ENCODE measurements around the gene ICAM3. TPM values are rescaled to one million over a fixed set of nuclear protein-coding genes. Genes with fewer than 3 reads are reported as not detected.
A peak's percentile ranks its signal among the peaks of the same experiment; 100 is the strongest.

ICAM3 gene
- total and polyA plus RNA-seq, 4 experiments from 2014 or later, result 191 to 287 (median 217) TPM

GRCh38 chr19:10309423-10309822 lies 30.0 kb downstream of the ICAM3 start, which contains the start of gene ZGLP1:
TSS of gene ZGLP1 (minus strand) at chr19:10309815.
- CTCF ChIA-PET (ENCODE audit: partially characterized antibody), result interaction anchor here (0.6 to 1.2 kb wide), 2 partner anchors 12 to 21 kb away, joined by 3 read pairs; no protein-coding TSS in a partner anchor

GRCh38 chr19:10306327-10306726 lies 33.1 kb downstream of the ICAM3 start:
- no peaks in the 10 kb centered on the region for H3K36me3 ChIP-seq (ENCODE audit: insufficient read depth, low read length)
- intact Hi-C loops (cut with micrococcal nuclease), result no loop called here
- H3K4me3 Mint-ChIP-seq, result no peak overlapping the region
- peaks cover 0 to 4% of the 10 kb centered on the region in 2 donors for H3K36me3 Mint-ChIP-seq
- H3K27me3 ChIP-seq (ENCODE audit: insufficient read depth, low read length), result no peaks in the 10 kb centered on the region
- DNase-seq, result no peak
- no peak overlapping the region for H3K27ac Mint-ChIP-seq
- no peak overlapping the region for H3K4me3 ChIP-seq (ENCODE audit: low read length in 2 of 2)
- no peaks in the 10 kb centered on the region for H3K9me3 ChIP-seq (ENCODE audit: control insufficient read depth in 1 of 2, low read length in 2 of 2)
- POLR2A ChIA-PET (ENCODE audit: partially characterized antibody), result interaction anchor here (1.6 kb wide), 1 partner anchor 13 kb away, joined by 3 read pairs; no protein-coding TSS in a partner anchor
- CTCF ChIA-PET (ENCODE audit: partially characterized antibody), result interaction anchor here (1.0 to 1.3 kb wide), 3 partner anchors 8 to 79 kb away, joined by 3 read pairs; no protein-coding TSS in a partner anchor
- H3K27me3 Mint-ChIP-seq, result no peaks in the 10 kb centered on the region
- H3K9me3 Mint-ChIP-seq, result no peaks in the 10 kb centered on the region
- H3K4me1 Mint-ChIP-seq, result no peaks in the 10 kb centered on the region
- no peak overlapping the region for H3K27ac ChIP-seq (ENCODE audit: low read depth, low read length)
- no peaks in the 10 kb centered on the region for H3K4me1 ChIP-seq (ENCODE audit: insufficient read depth, low read length)

More at GRCh38 chr19:10309423-10309822, 30.0 kb downstream of the ICAM3 start, which contains the start of gene ZGLP1:
- Histone ChIP-seq H3K9me3 (ENCODE audit: control insufficient read depth in 1 of 2, low read length in 2 of 2) (no peaks in the 10 kb centered on the region), H3K27me3 (ENCODE audit: insufficient read depth, low read length) (no peaks in the 10 kb centered on the region), H3K27ac (ENCODE audit: low read depth, low read length) (no peak within 1 kb of the TSS), H3K4me3 (ENCODE audit: low read length in 2 of 2) (no peak within 1 kb of the TSS), H3K4me1 (ENCODE audit: insufficient read depth, low read length) (peaks cover 1% of the 10 kb centered on the region), H3K36me3 (ENCODE audit: insufficient read depth, low read length) (no peaks in the 10 kb centered on the region)
- H3K36me3 Mint-ChIP-seq, result peaks cover 4 to 8% of the 10 kb centered on the region in 2 donors
- POLR2A ChIA-PET (ENCODE audit: partially characterized antibody), result interaction anchor here (1.8 kb wide), 1 partner anchor 71 kb away, joined by 5 read pairs; the partner anchor contains the start of gene TYK2
- H3K27ac Mint-ChIP-seq, result no peak within 1 kb of the TSS
- no peak within 1 kb of the TSS for H3K4me3 Mint-ChIP-seq
- no peaks in the 10 kb centered on the region for H3K27me3 Mint-ChIP-seq
- H3K4me1 Mint-ChIP-seq, result peaks cover 0 to 3% (median 1%) of the 10 kb centered on the region in 4 donors
- H3K9me3 Mint-ChIP-seq, result no peaks in the 10 kb centered on the region
- no peak for DNase-seq
- intact Hi-C loops (cut with micrococcal nuclease), result no loop called here

- Histone ChIP-seq H3K9me3 (ENCODE audit: control insufficient read depth in 1 of 2, low read length in 2 of 2) (no peaks in the 10 kb centered on the region), H3K27me3 (ENCODE audit: insufficient read depth, low read length) (no peaks in the 10 kb centered on the region), H3K4me3 (ENCODE audit: low read length in 2 of 2) (no peak overlapping the region), H3K27ac (ENCODE audit: low read depth, low read length) (no peak overlapping the region), H3K36me3 (ENCODE audit: insufficient read depth, low read length) (no peaks in the 10 kb centered on the region), H3K4me1 (ENCODE audit: insufficient read depth, low read length) (no peaks in the 10 kb centered on the region)
- no peak overlapping the region for H3K4me3 Mint-ChIP-seq
- no peak for DNase-seq
- ChIA-PET POLR2A (ENCODE audit: partially characterized antibody) (no interaction called here), CTCF (ENCODE audit: partially characterized antibody) (interaction anchor here (1.3 kb wide), 1 partner anchor 80 kb away, joined by 3 read pairs; no protein-coding TSS in a partner anchor)
- peaks cover 0 to 4% of the 10 kb centered on the region in 2 donors for H3K36me3 Mint-ChIP-seq
- no peaks in the 10 kb centered on the region for H3K27me3 Mint-ChIP-seq
- no peak overlapping the region for H3K27ac Mint-ChIP-seq
- no peaks in the 10 kb centered on the region for H3K9me3 Mint-ChIP-seq
- intact Hi-C loops (cut with micrococcal nuclease), result no loop called here
- no peaks in the 10 kb centered on the region for H3K4me1 Mint-ChIP-seq
Observed at GRCh38 chr19:10305139-10305806, 34.2 kb downstream of the ICAM3 start.

- Histone ChIP-seq H3K9me3 (ENCODE audit: control insufficient read depth in 1 of 2, low read length in 2 of 2) (no peaks in the 10 kb centered on the region), H3K4me3 (ENCODE audit: low read length in 2 of 2) (no peak overlapping the region), H3K36me3 (ENCODE audit: insufficient read depth, low read length) (no peaks in the 10 kb centered on the region), H3K27ac (ENCODE audit: low read depth, low read length) (no peak overlapping the region), H3K27me3 (ENCODE audit: insufficient read depth, low read length) (peaks cover under 1% of the 10 kb centered on the region), H3K4me1 (ENCODE audit: insufficient read depth, low read length) (peaks cover 14% of the 10 kb centered on the region)
- no peaks in the 10 kb centered on the region for H3K36me3 Mint-ChIP-seq
- peaks cover 5 to 12% (median 9%) of the 10 kb centered on the region in 4 donors for H3K4me1 Mint-ChIP-seq
- CTCF ChIA-PET (ENCODE audit: partially characterized antibody), result interaction anchor here (0.7 to 1.4 kb wide), 2 partner anchors 29 to 89 kb away, joined by 4 to 5 read pairs; partner anchors contain the start of gene ICAM1
- H3K27ac Mint-ChIP-seq, result no peak overlapping the region
- intact Hi-C loops (cut with micrococcal nuclease), result no loop called here
- H3K27me3 Mint-ChIP-seq, result peaks cover 6 to 7% of the 10 kb centered on the region in 2 donors
- peaks cover 0 to 3% (median 0%) of the 10 kb centered on the region in 8 donors for H3K9me3 Mint-ChIP-seq
- no peak for DNase-seq
- POLR2A ChIA-PET (ENCODE audit: partially characterized antibody), result interaction anchor here (0.9 to 2.2 kb wide), 2 partner anchors 10 to 15 kb away, joined by 3 to 5 read pairs; partner anchors contain the start of gene ICAM5
- H3K4me3 Mint-ChIP-seq, result peak overlapping the region in 2 of 8 donors; percentile 5 to 57
Observed at GRCh38 chr19:10299545-10300458, 39.6 kb downstream of the ICAM3 start.

GRCh38 chr19:10295847-10296591 lies 43.4 kb downstream of the ICAM3 start:
- no peaks in the 10 kb centered on the region for H3K36me3 ChIP-seq (ENCODE audit: insufficient read depth, low read length)
- peaks cover 46% of the 10 kb centered on the region for H3K4me1 ChIP-seq (ENCODE audit: insufficient read depth, low read length)
- Mint-ChIP-seq H3K4me3 (peak overlapping the region; percentile 84 to 89 (median 86)), H3K36me3 (no peaks in the 10 kb centered on the region), H3K27me3 (peaks cover 26 to 28% of the 10 kb centered on the region in 2 donors), H3K9me3 (peaks cover 0 to 11% (median 0%) of the 10 kb centered on the region in 8 donors), H3K27ac (peak overlapping the region in 6 of 7 donors; percentile 60 to 81 (median 80)), H3K4me1 (peaks cover 19 to 43% (median 32%) of the 10 kb centered on the region in 4 donors)
- no peaks in the 10 kb centered on the region for H3K9me3 ChIP-seq (ENCODE audit: control insufficient read depth in 1 of 2, low read length in 2 of 2)
- no peak for DNase-seq
- peaks cover 38% of the 10 kb centered on the region for H3K27me3 ChIP-seq (ENCODE audit: insufficient read depth, low read length)
- POLR2A ChIA-PET (ENCODE audit: partially characterized antibody), result interaction anchor here (0.6 to 2.2 kb wide), 5 partner anchors 9 to 84 kb away, joined by 3 to 10 read pairs (median 6); partner anchors contain the start of genes ICAM1, ICAM4, RAVER1 and TYK2
- CTCF ChIA-PET (ENCODE audit: partially characterized antibody), result interaction anchor here (0.8 to 1.6 kb wide), 3 partner anchors 11 to 93 kb away, joined by 3 to 6 read pairs (median 3); partner anchors contain the start of gene ICAM1
- intact Hi-C loops (cut with micrococcal nuclease), result loop anchor here (1.0 kb wide), 1 partner anchor 27 kb away; no protein-coding TSS in a partner anchor
- H3K27ac ChIP-seq (ENCODE audit: low read depth, low read length), result no peak overlapping the region
- H3K4me3 ChIP-seq (ENCODE audit: low read length in 2 of 2), result peak overlapping the region in 1 of 2 donors; percentile 55

GRCh38 chr19:10295305-10295846 lies 44.0 kb downstream of the ICAM3 start:
- CTCF ChIA-PET (ENCODE audit: partially characterized antibody), result interaction anchor here (0.8 to 1.6 kb wide), 2 partner anchors 25 to 93 kb away, joined by 3 to 6 read pairs; partner anchors contain the start of gene ICAM1
- H3K27me3 ChIP-seq (ENCODE audit: insufficient read depth, low read length), result peaks cover 44% of the 10 kb centered on the region
- Mint-ChIP-seq H3K9me3 (peaks cover 0 to 11% (median 0%) of the 10 kb centered on the region in 8 donors), H3K4me3 (peak overlapping the region; percentile 84 to 89 (median 86)), H3K36me3 (no peaks in the 10 kb centered on the region), H3K27me3 (peaks cover 31 to 32% of the 10 kb centered on the region in 2 donors), H3K4me1 (peaks cover 24 to 49% (median 37%) of the 10 kb centered on the region in 4 donors), H3K27ac (peak overlapping the region in 6 of 7 donors; percentile 60 to 81 (median 80))
- H3K9me3 ChIP-seq (ENCODE audit: control insufficient read depth in 1 of 2, low read length in 2 of 2), result no peaks in the 10 kb centered on the region
- POLR2A ChIA-PET (ENCODE audit: partially characterized antibody), result interaction anchor here (0.6 to 2.2 kb wide), 5 partner anchors 9 to 85 kb away, joined by 3 to 10 read pairs (median 6); partner anchors contain the start of genes ICAM1, ICAM4, RAVER1 and TYK2
- H3K4me1 ChIP-seq (ENCODE audit: insufficient read depth, low read length), result peaks cover 52% of the 10 kb centered on the region
- H3K36me3 ChIP-seq (ENCODE audit: insufficient read depth, low read length), result no peaks in the 10 kb centered on the region
- no peak overlapping the region for H3K27ac ChIP-seq (ENCODE audit: low read depth, low read length)
- peak; percentile 71 to 73 (median 73) for DNase-seq
- peak overlapping the region in 1 of 2 donors; percentile 55 for H3K4me3 ChIP-seq (ENCODE audit: low read length in 2 of 2)
- intact Hi-C loops (cut with micrococcal nuclease), result loop anchor here (1.0 kb wide), 1 partner anchor 26 kb away; no protein-coding TSS in a partner anchor
